GM19463 (cell line): ENCODE data around the gene PSMD13.
"Not testable (repeated sequence)": the region's sequence is repeated elsewhere in the genome, so short reads cannot be mapped to it uniquely, and the experiment has no call there.

Experiments used
- ATAC-seq: cut with Tn5 transposase; IDR thresholded peaks from one replicate; pipeline ENCODE4 v1.9.1; 2021; ENCODE audit warnings: mild to moderate bottlenecking, moderate library complexity; ENCODE audit not compliant: unreplicated experiment

PSMD13 gene

DNA sequence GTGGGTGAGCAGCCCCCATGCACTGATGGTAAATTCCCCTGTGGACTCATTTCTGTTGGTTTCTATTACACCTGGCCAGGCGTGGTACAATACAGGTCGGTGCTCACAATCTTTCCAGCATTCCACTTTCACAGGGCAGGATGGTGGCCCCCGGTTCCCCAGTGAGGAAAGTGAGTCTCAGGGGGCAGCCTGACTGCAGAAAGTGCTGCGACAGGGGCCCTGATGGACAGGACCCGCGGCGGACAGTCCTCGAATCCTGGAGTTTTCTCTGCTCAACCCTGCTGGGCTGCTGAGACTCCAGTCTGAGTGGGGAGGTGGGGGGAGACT is 49.1 kb downstream of the PSMD13 start:
- ATAC-seq, result no peak

DNA sequence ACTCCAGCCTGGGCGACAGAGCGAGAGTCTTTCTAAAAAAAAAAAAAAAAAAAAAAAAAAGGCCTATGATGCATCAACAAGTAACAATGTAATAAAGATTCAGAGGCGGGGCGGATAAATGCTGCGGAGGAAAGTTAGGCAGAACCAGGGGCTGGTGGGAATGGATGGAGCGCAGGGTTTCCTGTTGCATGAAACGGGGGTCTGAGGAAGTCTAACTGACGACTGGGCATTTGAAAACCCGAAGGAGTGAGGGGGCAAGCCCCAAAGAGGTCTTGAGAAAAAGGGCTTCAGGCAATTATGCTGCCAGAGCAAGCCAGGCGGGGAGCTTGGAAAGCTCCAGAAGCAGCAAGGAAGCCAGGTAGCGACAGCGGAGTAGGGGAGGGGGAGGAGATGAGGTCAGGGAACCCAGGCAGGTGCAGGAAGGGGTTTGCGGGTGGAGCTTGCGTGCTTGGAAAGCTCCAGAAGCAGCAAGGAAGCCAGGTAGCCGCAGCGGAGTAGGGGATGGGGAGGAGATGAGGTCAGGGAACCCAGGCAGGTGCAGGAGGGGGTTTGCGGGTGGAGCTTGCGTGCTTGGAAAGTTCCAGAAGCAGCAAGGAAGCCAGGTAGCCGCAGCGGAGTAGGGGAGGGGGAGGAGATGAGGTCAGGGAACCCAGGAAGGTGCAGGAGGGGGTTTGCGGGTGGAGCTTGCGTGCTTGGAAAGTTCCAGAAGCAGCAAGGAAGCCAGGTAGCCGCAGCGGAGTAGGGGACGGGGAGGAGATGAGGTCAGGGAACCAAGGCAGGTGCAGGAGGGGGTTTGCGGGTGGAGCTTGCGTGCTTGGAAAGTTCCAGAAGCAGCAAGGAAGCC is 50.4 kb downstream of the PSMD13 start:
- ATAC-seq, result not testable (repeated sequence)

GRCh38 chr11:287821-288477 is 51.2 kb downstream of the PSMD13 start:
- ATAC-seq, result no peak

DNA sequence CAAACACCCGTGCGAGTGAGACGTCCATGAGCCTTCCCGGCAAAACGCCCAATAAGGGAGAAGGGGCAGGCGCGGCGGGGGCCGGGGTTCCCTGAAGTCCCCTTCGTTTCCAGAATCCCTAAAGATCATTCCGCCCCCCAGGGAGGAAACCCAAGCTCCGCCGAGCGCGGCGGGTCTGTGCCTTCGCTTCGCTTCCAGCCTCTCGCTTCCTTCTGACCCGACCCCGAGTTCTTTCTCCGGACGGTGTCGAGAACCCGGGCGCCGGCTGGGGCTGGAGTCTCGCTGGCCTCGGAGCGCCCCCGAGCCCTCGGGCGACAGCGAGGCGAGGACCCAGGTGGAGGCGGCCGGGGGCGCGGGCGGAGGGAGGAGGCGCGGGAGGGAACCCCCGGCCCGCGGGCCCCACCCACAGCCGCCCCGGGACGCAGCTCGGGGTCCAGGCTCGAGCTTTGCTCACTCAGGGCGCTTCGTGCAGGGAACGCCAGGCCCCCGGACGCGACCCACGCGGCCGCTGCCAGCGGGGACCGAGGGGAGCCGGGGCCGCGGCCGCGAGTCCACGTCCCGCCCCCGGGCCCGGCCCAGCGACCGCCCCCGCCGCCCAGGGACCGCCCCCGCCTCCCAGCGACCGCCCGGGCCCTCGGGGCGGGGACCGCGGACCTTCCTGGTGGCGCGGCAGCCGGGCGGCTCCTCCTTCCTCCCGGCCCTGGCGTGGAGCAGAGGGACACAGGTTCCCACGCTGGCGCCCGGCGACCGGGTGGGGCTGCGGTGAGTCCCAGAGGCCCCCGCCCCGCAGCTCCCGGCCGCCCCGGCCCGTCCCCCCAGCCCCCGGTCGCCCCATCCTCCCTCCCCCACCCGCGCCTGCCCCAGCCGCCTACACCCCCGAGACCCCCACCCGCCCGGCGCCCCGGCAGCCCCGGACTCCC is 52.0 kb downstream of the PSMD13 start, which contains the start of gene PGGHG:
TSS of gene PGGHG (plus strand) at position 649 of the 920 bp plus-strand sequence. CDS start 691 bp downstream, outside the sequence.
- peak; percentile 72 for ATAC-seq

- peak; percentile 2 for ATAC-seq
Measured at GRCh38 chr11:289398-289711, 52.6 kb downstream of the PSMD13 start.

DNA sequence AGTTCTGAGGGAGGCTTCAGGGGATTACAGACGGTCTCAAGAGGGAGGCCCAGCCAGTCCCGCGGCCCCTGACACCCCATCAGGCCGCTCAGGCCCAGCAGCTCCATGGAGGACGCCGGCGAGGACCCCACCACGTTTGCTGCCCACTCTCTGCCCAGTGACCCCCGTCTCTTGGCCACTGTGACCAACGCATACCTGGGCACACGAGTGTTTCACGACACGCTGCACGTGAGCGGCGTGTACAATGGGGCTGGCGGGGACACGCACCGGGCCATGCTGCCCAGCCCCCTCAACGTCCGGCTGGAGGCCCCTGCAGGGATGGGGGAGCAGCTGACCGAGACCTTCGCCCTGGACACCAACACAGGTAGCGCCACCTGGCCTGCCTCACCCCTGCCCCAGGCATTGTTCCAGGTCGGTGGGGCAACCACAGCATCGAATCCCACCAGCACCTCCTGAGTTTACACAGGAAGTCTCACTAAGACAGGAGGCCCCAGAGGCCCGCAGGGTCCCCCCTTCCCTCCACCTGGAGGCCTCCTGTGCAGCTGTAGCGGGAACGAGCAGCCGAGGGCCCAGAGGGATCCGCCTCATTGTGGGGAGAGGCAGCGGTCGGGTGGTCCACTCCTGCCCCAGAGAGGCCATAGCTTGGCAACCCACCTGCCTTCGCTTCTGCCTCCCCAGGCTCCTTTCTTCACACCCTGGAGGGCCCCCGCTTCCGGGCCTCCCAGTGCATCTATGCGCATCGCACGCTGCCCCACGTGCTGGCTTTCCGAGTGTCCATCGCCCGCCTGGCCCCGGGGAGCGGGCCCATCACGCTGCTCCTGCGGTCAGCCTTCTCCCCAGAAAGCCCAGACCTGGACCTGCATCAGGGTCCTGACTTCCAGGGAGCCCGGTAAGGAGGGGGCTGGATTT is 53.2 kb downstream of the PSMD13 start:
- no peak for ATAC-seq

- ATAC-seq, result no peak
Measured at GRCh38 chr11:290621-291231, 54.0 kb downstream of the PSMD13 start.

DNA sequence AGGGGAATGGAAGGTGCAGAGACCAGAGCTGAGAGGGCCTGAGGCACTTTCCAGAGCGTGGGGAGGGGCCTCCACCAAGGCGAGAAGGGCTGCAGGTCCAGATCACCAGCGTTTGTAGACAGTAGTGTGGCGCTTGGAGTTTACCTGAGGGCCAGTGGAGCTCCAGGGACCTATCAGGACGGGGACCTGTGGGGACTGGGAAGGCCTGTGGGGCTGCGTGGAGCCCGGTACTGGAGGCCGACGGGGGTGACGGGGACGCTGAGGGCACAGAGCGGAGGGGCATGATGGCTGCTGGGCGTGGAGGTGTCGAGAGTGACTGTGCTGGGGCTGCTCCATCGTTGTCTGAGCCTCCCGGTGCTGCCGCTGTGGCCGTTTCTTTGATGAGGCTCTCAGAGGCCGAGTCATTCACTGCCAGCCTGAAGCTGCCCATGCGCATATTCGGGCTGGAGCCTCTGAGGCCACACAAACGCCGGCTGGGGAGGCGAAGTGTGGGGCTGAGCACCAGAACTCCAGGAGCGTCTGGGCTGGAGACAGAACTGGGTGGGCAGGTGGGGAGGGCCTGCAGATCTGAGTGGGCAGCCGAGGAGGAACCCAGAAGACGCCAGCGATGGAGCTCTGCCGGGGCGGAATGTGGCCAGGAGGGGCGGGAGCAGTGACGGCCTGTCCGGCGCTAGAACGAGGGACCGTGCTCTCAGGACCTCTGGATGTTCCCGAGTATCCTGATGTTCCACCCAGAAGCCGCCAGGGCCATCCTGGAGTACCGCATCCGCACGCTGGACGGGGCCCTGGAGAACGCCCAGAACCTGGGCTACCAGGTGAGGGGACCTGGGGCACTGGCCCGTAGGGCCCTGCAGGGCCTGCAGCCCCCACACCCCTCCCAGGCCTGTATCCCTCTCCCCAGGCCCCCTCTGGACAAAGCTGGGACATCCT is 54.8 kb downstream of the PSMD13 start:
- no peak for ATAC-seq

- ATAC-seq, result no peak
Measured at GRCh38 chr11:292211-293121, 55.7 kb downstream of the PSMD13 start.

DNA sequence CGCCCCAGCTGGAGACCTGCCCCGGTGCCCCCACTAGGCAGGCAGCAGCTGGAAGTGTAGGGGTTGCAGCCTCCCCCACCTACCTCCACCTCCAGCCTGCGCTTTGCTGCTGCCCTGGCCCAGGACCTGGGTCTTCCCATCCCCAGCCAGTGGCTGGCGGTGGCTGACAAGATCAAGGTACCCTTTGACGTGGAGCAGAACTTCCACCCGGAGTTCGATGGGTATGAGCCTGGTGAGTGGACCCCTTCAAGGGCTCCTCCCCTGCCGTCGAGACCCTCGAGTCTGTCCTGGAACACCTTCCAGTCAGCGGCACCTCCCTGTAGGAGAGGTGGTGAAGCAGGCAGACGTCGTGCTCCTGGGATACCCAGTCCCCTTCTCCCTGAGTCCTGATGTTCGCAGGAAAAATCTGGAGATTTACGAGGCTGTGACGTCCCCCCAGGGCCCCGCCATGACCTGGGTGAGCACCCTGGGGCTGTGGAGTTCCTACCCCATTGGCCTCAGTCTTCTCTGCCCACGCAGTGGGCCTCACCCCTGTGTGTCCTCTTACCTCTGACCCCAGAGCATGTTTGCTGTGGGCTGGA is 56.6 kb downstream of the PSMD13 start:
- no peak for ATAC-seq

GRCh38 chr11:293852-294661 is 57.3 kb downstream of the PSMD13 start:
- no peak for ATAC-seq

- ATAC-seq, result no peak
Measured at GRCh38 chr11:294780-295179, 58.0 kb downstream of the PSMD13 start.

- no peak for ATAC-seq
Measured at GRCh38 chr11:295351-296170, 58.8 kb downstream of the PSMD13 start.

GRCh38 chr11:296171-297050 is 59.6 kb downstream of the PSMD13 start:
- no peak for ATAC-seq

- ATAC-seq, result no peak
Measured at GRCh38 chr11:297051-297585, 60.3 kb downstream of the PSMD13 start.
